Measurements from ENCODE around the gene RNF215. TPM values are rescaled to one million over a fixed set of nuclear protein-coding genes. Genes with fewer than 3 reads are reported as not detected.
"Not testable (repeated sequence)": the region's sequence is repeated elsewhere in the genome, so short reads cannot be mapped to it uniquely, and the experiment has no call there.

Gene RNF215
- total RNA-seq, 3 donors from 2014 or later (not counting 1 experiment from before 2014, with no cell fraction given) = 7.5 to 9.8 (median 9.5) TPM

GRCh38 chr22:30344447-30345200 is 42.6 kb downstream of the RNF215 start:
- peaks cover 91% of the 10 kb centered on the region for H3K36me3 ChIP-seq (ENCODE audit: control insufficient read depth, insufficient read depth, low read length)
- H3K9me3 ChIP-seq (ENCODE audit: control insufficient read depth, insufficient read depth, low read length) = no peaks in the 10 kb centered on the region
- no peaks in the 10 kb centered on the region for H3K27me3 Mint-ChIP-seq (ENCODE audit: low read depth in 2 of 2)
- H3K4me3 Mint-ChIP-seq = no peak overlapping the region
- H3K27ac Mint-ChIP-seq = no peak overlapping the region
- intact Hi-C loops (cut with micrococcal nuclease) = no loop called here
- no peaks in the 10 kb centered on the region for H3K27me3 ChIP-seq (ENCODE audit: control insufficient read depth, insufficient read depth, low read length)
- no peak for TF ChIP-seq CTCF (IDR thresholded peaks at IDR 0.05)
- peaks cover 9 to 17% of the 10 kb centered on the region in 2 donors for H3K4me1 Mint-ChIP-seq
- peak in 1 of 2 donors; percentile 38 for DNase-seq
- no peaks in the 10 kb centered on the region for H3K9me3 Mint-ChIP-seq
- no peak overlapping the region for H3K4me3 ChIP-seq (ENCODE audit: low read length)
- no peaks in the 10 kb centered on the region for H3K4me1 ChIP-seq (ENCODE audit: control insufficient read depth, insufficient read depth, low read length)
- ATAC-seq = no peak
- H3K36me3 Mint-ChIP-seq = no peaks in the 10 kb centered on the region
- 93% methylated on average over 13 of the region's 13 CpGs for WGBS (ENCODE audit: insufficient coverage)
- H3K27ac ChIP-seq (ENCODE audit: low read length) = no peak overlapping the region

GRCh38 chr22:30340911-30341685 is 46.1 kb downstream of the RNF215 start:
- no peak for TF ChIP-seq CTCF (IDR thresholded peaks at IDR 0.05)
- Histone ChIP-seq H3K4me1 (ENCODE audit: control insufficient read depth, insufficient read depth, low read length) (no peaks in the 10 kb centered on the region), H3K36me3 (ENCODE audit: control insufficient read depth, insufficient read depth, low read length) (peaks cover 97% of the 10 kb centered on the region), H3K27ac (ENCODE audit: low read length) (no peak overlapping the region), H3K27me3 (ENCODE audit: control insufficient read depth, insufficient read depth, low read length) (no peaks in the 10 kb centered on the region), H3K4me3 (ENCODE audit: low read length) (no peak overlapping the region), H3K9me3 (ENCODE audit: control insufficient read depth, insufficient read depth, low read length) (no peaks in the 10 kb centered on the region)
- no peaks in the 10 kb centered on the region for H3K4me1 Mint-ChIP-seq
- ATAC-seq (no peak), DNase-seq (no peak)
- 90% methylated on average over 16 of the region's 16 CpGs for WGBS (ENCODE audit: insufficient coverage)
- peak overlapping the region in 1 of 2 donors; percentile 58 for H3K27ac Mint-ChIP-seq
- intact Hi-C loops (cut with micrococcal nuclease) = no loop called here
- H3K27me3 Mint-ChIP-seq (ENCODE audit: low read depth in 2 of 2) = no peaks in the 10 kb centered on the region
- H3K36me3 Mint-ChIP-seq = no peaks in the 10 kb centered on the region
- no peak overlapping the region for H3K4me3 Mint-ChIP-seq
- H3K9me3 Mint-ChIP-seq = no peaks in the 10 kb centered on the region

- H3K27me3 ChIP-seq (ENCODE audit: control insufficient read depth, insufficient read depth, low read length) = no peaks in the 10 kb centered on the region
- 98% methylated on average over 7 of the region's 7 CpGs for WGBS (ENCODE audit: insufficient coverage)
- no peak for TF ChIP-seq CTCF (IDR thresholded peaks at IDR 0.05)
- no peak overlapping the region for H3K27ac ChIP-seq (ENCODE audit: low read length)
- Mint-ChIP-seq H3K4me3 (no peak overlapping the region), H3K27me3 (ENCODE audit: low read depth in 2 of 2) (no peaks in the 10 kb centered on the region), H3K36me3 (no peaks in the 10 kb centered on the region), H3K9me3 (no peaks in the 10 kb centered on the region), H3K27ac (no peak overlapping the region), H3K4me1 (no peaks in the 10 kb centered on the region)
- peaks cover 97% of the 10 kb centered on the region for H3K36me3 ChIP-seq (ENCODE audit: control insufficient read depth, insufficient read depth, low read length)
- ATAC-seq = no peak
- H3K4me3 ChIP-seq (ENCODE audit: low read length) = no peak overlapping the region
- DNase-seq = no peak
- intact Hi-C loops (cut with micrococcal nuclease) = no loop called here
- H3K9me3 ChIP-seq (ENCODE audit: control insufficient read depth, insufficient read depth, low read length) = no peaks in the 10 kb centered on the region
- no peaks in the 10 kb centered on the region for H3K4me1 ChIP-seq (ENCODE audit: control insufficient read depth, insufficient read depth, low read length)
Measured at GRCh38 chr22:30338802-30339201, 48.4 kb downstream of the RNF215 start.

- H3K4me3 Mint-ChIP-seq; H3K9me3 ChIP-seq (ENCODE audit: control insufficient read depth, insufficient read depth, low read length); H3K4me1 Mint-ChIP-seq; DNase-seq; H3K4me1 ChIP-seq (ENCODE audit: control insufficient read depth, insufficient read depth, low read length); intact Hi-C loops (cut with micrococcal nuclease); H3K4me3 ChIP-seq (ENCODE audit: low read length); ATAC-seq; H3K9me3 Mint-ChIP-seq; H3K27me3 ChIP-seq (ENCODE audit: control insufficient read depth, insufficient read depth, low read length); H3K27ac Mint-ChIP-seq; H3K27me3 Mint-ChIP-seq (ENCODE audit: low read depth in 2 of 2); H3K27ac ChIP-seq (ENCODE audit: low read length); H3K36me3 Mint-ChIP-seq: not testable (repeated sequence)
- H3K36me3 ChIP-seq (ENCODE audit: control insufficient read depth, insufficient read depth, low read length) = peaks cover 97% of the 10 kb centered on the region
- 91% methylated on average over 9 of the region's 9 CpGs for WGBS (ENCODE audit: insufficient coverage)
Measured at GRCh38 chr22:30338341-30338740, 48.9 kb downstream of the RNF215 start.
